A549 (cell line): ENCODE measurements around the gene SLC17A1. TPM values are rescaled to one million over a fixed set of nuclear protein-coding genes. Genes with fewer than 3 reads are reported as not detected.

Experiments used
- ATAC-seq, 2 experiments: fragments of 200-7000 bp in 1 of 2; fragments of >200 bp in 1 of 2; cut with Nextera tagmentation in 1 of 2; cut with Tn5 transposase in 1 of 2; 3 replicates each; pipeline versions ENCODE4 v1.8.0 to v1.9.1; 2018 to 2020; ENCODE audit warnings: mild to moderate bottlenecking in 1 of 2, moderate library complexity in 1 of 2
- CTCF ChIA-PET: fragments of 300-600 bp; sonication (Branson Sonifier 250); formaldehyde crosslinking; extraction: SDS; loops from one replicate; lab custom pipeline; 2021; ENCODE audit warnings: antibody characterized with exemption, inconsistent platforms; lab: Yijun Ruan, JAX
- POLR2A ChIA-PET: fragments of 350-600 bp; formaldehyde crosslinking; extraction: SDS; loops from one replicate; lab custom pipeline; 2021; ENCODE audit warnings: antibody characterized with exemption, inconsistent platforms; lab: Yijun Ruan, JAX
- DNase-seq, 2 experiments: peaks; one replicate each; pipeline versions ENCODE4 v3.0.0 to v3.0.0-alpha.2; 2011 to 2016; ENCODE audit warnings: low read depth in 1 of 2, low spot score in 1 of 2
- FAIRE-seq: peaks from 2 replicates; lab custom pipeline; 2011; peaks lifted over from hg19 to GRCh38; lab: Jason Lieb, UNC
- H3K27ac ChIP-seq, 2 experiments: fragments of >200 bp; sonication (Bioruptor Twin); formaldehyde crosslinking; 3 replicates each; pipeline ENCODE4 v1.5.1; 2016 to 2017
- H3K4me1 ChIP-seq: fragments of >200 bp; sonication (Bioruptor Twin); formaldehyde crosslinking; 3 replicates; pipeline ENCODE4 v1.6.1; 2016
- H3K4me2 ChIP-seq: fragments of >200 bp; sonication (Bioruptor Twin); formaldehyde crosslinking; 3 replicates; pipeline ENCODE4 v1.6.1; 2016
- H3K4me3 ChIP-seq: fragments of >200 bp; sonication (Bioruptor Twin); formaldehyde crosslinking; 3 replicates; pipeline ENCODE4 v1.5.1; 2016
- H3K9me3 ChIP-seq: fragments of >200 bp; sonication (Bioruptor Twin); formaldehyde crosslinking; 3 replicates; pipeline ENCODE4 v1.6.1; 2016
- CBX2 ChIP-seq: fragments of 200-600 bp; sonication (generic); IDR thresholded peaks from 2 replicates; pipeline ENCODE4 v1.6.1; 2016; ENCODE audit warnings: low read depth, mild to moderate bottlenecking, borderline replicate concordance
- CBX8 ChIP-seq: fragments of 200-600 bp; sonication (generic); IDR thresholded peaks from 2 replicates; pipeline ENCODE4 v1.6.1; 2016
- CEBPB ChIP-seq, 2 experiments: fragments of >200 bp in 1 of 2; sonication (Bioruptor Twin) in 1 of 2; formaldehyde crosslinking in 1 of 2; IDR thresholded peaks; 2 replicates each; pipeline ENCODE4 v1.6.1; 2012 to 2016
- CTCF ChIP-seq: fragments of >200 bp; sonication (Bioruptor Twin); formaldehyde crosslinking; IDR thresholded peaks from 3 replicates; pipeline ENCODE4 v1.5.1; 2016
- E2F6 ChIP-seq: IDR thresholded peaks from 2 replicates; pipeline ENCODE4 v1.6.1; 2012; ENCODE audit warnings: low read depth, borderline replicate concordance
- EHF ChIP-seq: fragments of 250-450 bp; sonication (Bioruptor Pico); IDR thresholded peaks from 2 replicates; pipeline ENCODE4 v1.5.0; 2020; ENCODE audit warnings: mild to moderate bottlenecking
- EHMT2 ChIP-seq: fragments of 200-600 bp; sonication (generic); IDR thresholded peaks from 2 replicates; pipeline ENCODE4 v1.6.1; 2016; ENCODE audit warnings: antibody characterized with exemption, low read depth, mild to moderate bottlenecking, moderate library complexity
- ESRRA ChIP-seq: fragments of 150-350 bp; IDR thresholded peaks from 2 replicates; pipeline ENCODE4 v1.6.1; 2014; ENCODE audit warnings: mild to moderate bottlenecking, low read length, borderline replicate concordance
- FOSL2 ChIP-seq, 2 experiments: fragments of 450-650 bp in 1 of 2; fragments of >200 bp in 1 of 2; sonication (Bioruptor Twin) in 1 of 2; formaldehyde crosslinking; IDR thresholded peaks; 2 replicates each; pipeline versions ENCODE4 v1.5.0 to v1.6.1; 2016 to 2020; ENCODE audit warnings: mild to moderate bottlenecking in 1 of 2, moderate library complexity in 1 of 2
- GATA3 ChIP-seq: IDR thresholded peaks from 2 replicates; pipeline ENCODE4 v1.6.1; 2012; ENCODE audit warnings: borderline replicate concordance
- HOXA7 ChIP-seq: fragments of 250-450 bp; sonication (Bioruptor Pico); IDR thresholded peaks from 2 replicates; pipeline ENCODE4 v1.5.0; 2020; ENCODE audit warnings: mild to moderate bottlenecking, moderate library complexity
- JUNB ChIP-seq: fragments of >200 bp; sonication (Bioruptor Twin); formaldehyde crosslinking; IDR thresholded peaks from 2 replicates; pipeline ENCODE4 v1.6.1; 2016
- MAFK ChIP-seq: fragments of 450-650 bp; IDR thresholded peaks from 2 replicates; pipeline ENCODE4 v1.6.1; 2014; ENCODE audit not compliant: partially characterized antibody
- NR3C1 ChIP-seq: fragments of >200 bp; sonication (Bioruptor Twin); formaldehyde crosslinking; IDR thresholded peaks from 3 replicates; pipeline ENCODE4 v1.6.1; 2017
- PBX3 ChIP-seq: IDR thresholded peaks from 2 replicates; pipeline ENCODE4 v1.6.1; 2012
- RARB ChIP-seq: fragments of 250-450 bp; sonication (Bioruptor Pico); IDR thresholded peaks from 2 replicates; pipeline ENCODE4 v1.8.0; 2021; ENCODE audit warnings: mild to moderate bottlenecking, moderate library complexity
- RCOR1 ChIP-seq: fragments of 150-350 bp; IDR thresholded peaks from 2 replicates; pipeline ENCODE4 v1.6.1; 2014; ENCODE audit warnings: antibody characterized with exemption, low read length, low read depth
- SREBF2 ChIP-seq: fragments of 450-650 bp; IDR thresholded peaks from 2 replicates; pipeline ENCODE4 v1.6.1; 2014; ENCODE audit warnings: mild to moderate bottlenecking, moderate library complexity
- TFCP2L1 ChIP-seq: fragments of 250-450 bp; sonication (Bioruptor Pico); IDR thresholded peaks from 2 replicates; pipeline ENCODE4 v1.5.0; 2021; ENCODE audit warnings: mild to moderate bottlenecking
- TP53 ChIP-seq: fragments of 250-450 bp; sonication (Bioruptor Pico); IDR thresholded peaks from 2 replicates; pipeline ENCODE4 v1.5.0; 2021; ENCODE audit warnings: mild to moderate bottlenecking, moderate library complexity
- ZC3H11A ChIP-seq: fragments of 450-650 bp; IDR thresholded peaks from 2 replicates; pipeline ENCODE4 v1.6.1; 2014; ENCODE audit warnings: antibody characterized with exemption, mild to moderate bottlenecking
- ZSCAN20 ChIP-seq: fragments of 250-450 bp; sonication (Bioruptor Pico); IDR thresholded peaks from 2 replicates; pipeline ENCODE4 v1.8.0; 2022; ENCODE audit warnings: mild to moderate bottlenecking, moderate library complexity
- WGBS: methylation state at CpG from one replicate; pipeline ENCODE4 v1.1.6; 2017; ENCODE audit errors: missing lambda C conversion rate; 5-methylcytosine and 5-hydroxymethylcytosine counted together
- polyA plus RNA-seq, 4 experiments: library from polyadenylated mRNA; depleted of rRNA in 3 of 4; stranded (reverse); fragments of >200 nt; fragmentation: RNase III in 1 of 4; extraction: RNeasy Plus Mini Kit Qiagen cat#74134 plus additional on column Dnase treatment in 1 of 4; gene quantifications; 2 replicates in 3 of 4; 3 replicates in 1 of 4; pipeline ENCODE4 v1.2.3, GENCODE V29; 2011 to 2017
- TF ChIP-seq, protein P1 (sequence below): fragments of 150-350 bp; IDR thresholded peaks from 2 replicates; pipeline ENCODE4 v1.6.1; 2014; ENCODE audit warnings: low read depth, mild to moderate bottlenecking, low read length
- TF ChIP-seq, protein P2 (sequence below): fragments of >200 bp; sonication (Bioruptor Twin); formaldehyde crosslinking; IDR thresholded peaks from 3 replicates; pipeline ENCODE4 v1.6.1; 2016

The SLC17A1 gene
- polyA plus RNA-seq, 2 of the 4 experiments (the other 2 are of a cell fraction): 0.79 to 1.2 TPM

- no peak for FAIRE-seq
These were observed 31.5 kb upstream of the SLC17A1 start for GRCh38 chr6:25863360-25863759.

GRCh38 chr6:25862199-25862598 is 30.3 kb upstream of the SLC17A1 start:
- no peak for TF ChIP-seq SREBF2
- no peak for TF ChIP-seq RCOR1
- no peak for TF ChIP-seq PBX3
- TF ChIP-seq TFCP2L1 (CRISPR knock-in tag): no peak
- TF ChIP-seq EHF (CRISPR knock-in tag): no peak
- TF ChIP-seq CEBPB (IDR thresholded peaks at IDR 0.05): no peak
- no peak overlapping the region for H3K27ac ChIP-seq
- H3K4me3 ChIP-seq: no peak overlapping the region
- H3K4me2 ChIP-seq: no peak overlapping the region
- CTCF ChIA-PET: interaction anchor here (1.0 kb wide), 1 partner anchor 12 kb away, joined by 4 read pairs; the partner anchor contains the start of gene SLC17A3
- ATAC-seq: no peak
- no peak for DNase-seq
- H3K9me3 ChIP-seq: no peaks in the 10 kb centered on the region
- 53% methylated on average over 4 of the region's 4 CpGs for WGBS
- H3K4me1 ChIP-seq: no peaks in the 10 kb centered on the region
- POLR2A ChIA-PET: no interaction called here
- no peak for FAIRE-seq

More at GRCh38 chr6:25863360-25863759, 31.5 kb upstream of the SLC17A1 start:
- 36% methylated on average over 2 of the region's 2 CpGs for WGBS
- DNase-seq (no peak), ATAC-seq (no peak)
- Histone ChIP-seq H3K27ac (no peak overlapping the region), H3K4me2 (no peak overlapping the region), H3K4me1 (no peaks in the 10 kb centered on the region), H3K4me3 (no peak overlapping the region), H3K9me3 (no peaks in the 10 kb centered on the region)
- ChIA-PET CTCF (interaction anchor here (1.0 kb wide), 1 partner anchor 10 kb away, joined by 4 read pairs; the partner anchor contains the start of gene SLC17A3), POLR2A (no interaction called here)
- TF ChIP-seq RARB: no peak
- no peak for TF ChIP-seq E2F6
- no peak for TF ChIP-seq GATA3
- TF ChIP-seq TP53 (CRISPR knock-in tag): no peak

DNA sequence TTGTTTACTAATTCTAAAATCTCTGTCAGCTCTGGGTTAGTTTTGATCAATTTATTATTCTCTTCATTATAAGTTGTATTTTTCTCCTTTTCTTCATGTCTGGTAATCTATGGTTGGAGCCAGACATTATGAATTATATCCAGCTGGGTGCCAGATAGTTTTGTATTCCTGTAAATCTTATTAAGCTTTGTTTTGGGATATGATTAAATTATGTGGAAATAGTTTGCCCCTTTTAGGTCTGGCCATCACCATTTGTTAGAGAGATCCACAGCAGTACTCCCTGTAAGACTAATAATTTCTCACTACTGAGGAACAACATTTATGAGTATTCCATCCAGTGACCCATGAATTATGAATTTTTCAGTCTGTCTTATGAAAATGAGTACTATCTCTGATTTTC is 20.9 kb upstream of the SLC17A1 start:
- CTCF ChIA-PET: no interaction called here
- H3K4me1 ChIP-seq: no peaks in the 10 kb centered on the region
- H3K4me3 ChIP-seq: no peak overlapping the region
- no peak for TF ChIP-seq CTCF
- no peak for TF ChIP-seq ZC3H11A
- TF ChIP-seq, protein P1, sequence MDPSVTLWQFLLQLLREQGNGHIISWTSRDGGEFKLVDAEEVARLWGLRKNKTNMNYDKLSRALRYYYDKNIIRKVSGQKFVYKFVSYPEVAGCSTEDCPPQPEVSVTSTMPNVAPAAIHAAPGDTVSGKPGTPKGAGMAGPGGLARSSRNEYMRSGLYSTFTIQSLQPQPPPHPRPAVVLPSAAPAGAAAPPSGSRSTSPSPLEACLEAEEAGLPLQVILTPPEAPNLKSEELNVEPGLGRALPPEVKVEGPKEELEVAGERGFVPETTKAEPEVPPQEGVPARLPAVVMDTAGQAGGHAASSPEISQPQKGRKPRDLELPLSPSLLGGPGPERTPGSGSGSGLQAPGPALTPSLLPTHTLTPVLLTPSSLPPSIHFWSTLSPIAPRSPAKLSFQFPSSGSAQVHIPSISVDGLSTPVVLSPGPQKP: no peak
- TF ChIP-seq, all 56 proteins: peak for 0
- POLR2A ChIA-PET: no interaction called here
- ATAC-seq (no peak), FAIRE-seq (no peak), DNase-seq (no peak)
- Histone ChIP-seq H3K27ac (no peak overlapping the region), H3K4me2 (no peak overlapping the region), H3K9me3 (no peaks in the 10 kb centered on the region)

DNA sequence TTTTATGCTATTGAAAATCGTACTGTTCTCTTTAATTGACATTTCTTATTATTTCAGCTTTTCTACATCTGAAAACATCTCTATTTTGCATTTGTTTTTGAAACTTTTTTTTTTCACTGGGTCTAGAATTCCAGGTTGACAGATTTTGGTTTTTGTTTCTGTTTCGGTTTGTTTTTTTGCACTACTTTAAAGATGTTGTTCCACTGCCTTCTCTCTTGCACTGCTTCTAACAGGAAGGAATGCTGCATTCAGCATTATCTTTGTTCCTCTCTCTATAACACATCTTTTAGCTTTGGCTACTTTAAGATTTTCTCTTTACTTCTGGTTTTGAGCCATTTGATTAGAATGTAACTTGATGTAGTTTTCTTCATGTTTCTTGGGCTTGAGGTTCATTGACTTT is 20.1 kb upstream of the SLC17A1 start:
- DNase-seq: no peak
- 69% methylated on average over 2 of the region's 2 CpGs for WGBS
- no peak for FAIRE-seq
- CTCF ChIA-PET: no interaction called here
- no peak overlapping the region for H3K4me2 ChIP-seq
- ATAC-seq: no peak
- no peak overlapping the region for H3K27ac ChIP-seq
- POLR2A ChIA-PET: no interaction called here
- H3K4me3 ChIP-seq: no peak overlapping the region
- no peaks in the 10 kb centered on the region for H3K4me1 ChIP-seq
- H3K9me3 ChIP-seq: no peaks in the 10 kb centered on the region
- no peak for TF ChIP-seq EHMT2
- TF ChIP-seq, protein P2, sequence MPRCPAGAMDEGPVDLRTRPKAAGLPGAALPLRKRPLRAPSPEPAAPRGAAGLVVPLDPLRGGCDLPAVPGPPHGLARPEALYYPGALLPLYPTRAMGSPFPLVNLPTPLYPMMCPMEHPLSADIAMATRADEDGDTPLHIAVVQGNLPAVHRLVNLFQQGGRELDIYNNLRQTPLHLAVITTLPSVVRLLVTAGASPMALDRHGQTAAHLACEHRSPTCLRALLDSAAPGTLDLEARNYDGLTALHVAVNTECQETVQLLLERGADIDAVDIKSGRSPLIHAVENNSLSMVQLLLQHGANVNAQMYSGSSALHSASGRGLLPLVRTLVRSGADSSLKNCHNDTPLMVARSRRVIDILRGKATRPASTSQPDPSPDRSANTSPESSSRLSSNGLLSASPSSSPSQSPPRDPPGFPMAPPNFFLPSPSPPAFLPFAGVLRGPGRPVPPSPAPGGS: no peak
- no peak for TF ChIP-seq CBX8
- no peak for TF ChIP-seq ZSCAN20
- TF ChIP-seq TP53 (CRISPR knock-in tag): no peak
- no peak for TF ChIP-seq MAFK
- TF ChIP-seq TFCP2L1 (CRISPR knock-in tag): no peak
- no peak for TF ChIP-seq JUNB
- TF ChIP-seq E2F6: no peak
- no peak for TF ChIP-seq PBX3
- TF ChIP-seq FOSL2 (IDR thresholded peaks at IDR 0.05): no peak
- TF ChIP-seq FOSL2 (CRISPR knock-in tag; IDR thresholded peaks at IDR 0.05): no peak
- TF ChIP-seq CEBPB (IDR thresholded peaks at IDR 0.05): no peak
- TF ChIP-seq NR3C1: no peak
- no peak for TF ChIP-seq HOXA7
- TF ChIP-seq CBX2: no peak
- TF ChIP-seq ESRRA: no peak
